Activated T-cell treated with anti-CD3 and anti-CD28 coated beads, Interleukin-2, amount 50 U/mL, for 1 hour (primary cell): ENCODE measurements around the gene POLR2M.
A peak's percentile ranks its signal among the peaks of the same experiment; 100 is the strongest.

Experiments
- DNase-seq: peaks from one replicate; pipeline ENCODE4 v3.0.0-alpha.2; 2020

The POLR2M gene

GRCh38 chr15:57694279-57694678, 12.2 kb upstream of the POLR2M start:
- DNase-seq: no peak

- no peak for DNase-seq
These were observed 10.4 kb upstream of the POLR2M start for GRCh38 chr15:57696146-57696545.

GRCh38 chr15:57697588-57697987, 8.9 kb upstream of the POLR2M start:
- no peak for DNase-seq

- DNase-seq: no peak
These were observed 8.3 kb upstream of the POLR2M start for GRCh38 chr15:57698243-57698642.

- DNase-seq: no peak
These were observed 7.5 kb upstream of the POLR2M start for GRCh38 chr15:57698991-57699390.

GRCh38 chr15:57703387-57703786, 3.1 kb upstream of the POLR2M start:
- no peak for DNase-seq

- no peak for DNase-seq
These were observed 2.1 kb upstream of the POLR2M start for GRCh38 chr15:57704441-57704840.

GRCh38 chr15:57705746-57706404, 639 bp upstream of the POLR2M start:
- no peak for DNase-seq

- DNase-seq: no peak
These were observed 1.5 kb downstream of the POLR2M start for GRCh38 chr15:57708047-57708446.

GRCh38 chr15:57718309-57718708, 11.8 kb downstream of the POLR2M start:
- no peak for DNase-seq

- DNase-seq: no peak
These were observed 14.4 kb downstream of the POLR2M start for GRCh38 chr15:57720867-57721266.

- no peak for DNase-seq
These were observed 19.9 kb downstream of the POLR2M start for GRCh38 chr15:57726411-57726810.

- DNase-seq: no peak
These were observed 20.5 kb downstream of the POLR2M start for GRCh38 chr15:57727031-57727430.

GRCh38 chr15:57728436-57728835, 21.9 kb downstream of the POLR2M start:
- DNase-seq: no peak

GRCh38 chr15:57730876-57731275, 24.4 kb downstream of the POLR2M start:
- no peak for DNase-seq

- no peak for DNase-seq
These were observed 25.1 kb downstream of the POLR2M start for GRCh38 chr15:57731530-57732103.

- peak; percentile 43 for DNase-seq
These were observed 26.2 kb downstream of the POLR2M start for GRCh38 chr15:57732526-57733331.

- no peak for DNase-seq
These were observed 28.3 kb downstream of the POLR2M start for GRCh38 chr15:57734860-57735259.

GRCh38 chr15:57735431-57735830, 28.9 kb downstream of the POLR2M start:
- no peak for DNase-seq

GRCh38 chr15:57735891-57736290, 29.4 kb downstream of the POLR2M start:
- DNase-seq: no peak

GRCh38 chr15:57736591-57736990, 30.1 kb downstream of the POLR2M start:
- no peak for DNase-seq

- no peak for DNase-seq
These were observed 32.3 kb downstream of the POLR2M start for GRCh38 chr15:57738734-57739237.

GRCh38 chr15:57740048-57740447, 33.5 kb downstream of the POLR2M start:
- DNase-seq: no peak

GRCh38 chr15:57741089-57741488, 34.6 kb downstream of the POLR2M start:
- no peak for DNase-seq
